Erythroblast (primary cell): ENCODE data around the gene ARL5B.

ENCODE experiments used
- DNase-seq, 2 experiments: peaks; one replicate each; lab custom pipeline; 2025; lab: John Stamatoyannopoulos, UW
- GATA1 ChIP-seq: IDR thresholded peaks from 2 replicates; pipeline ENCODE4 v1.6.1; 2011; ENCODE audit warnings: low read depth, mild to moderate bottlenecking, control low read depth, low read length, moderate library complexity
- POLR2A ChIP-seq: IDR thresholded peaks from 2 replicates; pipeline ENCODE4 v1.6.1; 2011; ENCODE audit warnings: mild to moderate bottlenecking, low read length

The ARL5B gene

GRCh38 chr10:18713077-18713476 lies 53.8 kb downstream of the ARL5B start:
- no peak for TF ChIP-seq GATA1
- TF ChIP-seq POLR2A = no peak
- DNase-seq = no peak

GRCh38 chr10:18718991-18719390 lies 59.8 kb downstream of the ARL5B start:
- TF ChIP-seq POLR2A = no peak
- no peak for TF ChIP-seq GATA1
- no peak for DNase-seq

GRCh38 chr10:18719811-18720210 lies 60.6 kb downstream of the ARL5B start:
- DNase-seq = no peak
- TF ChIP-seq GATA1 = no peak
- no peak for TF ChIP-seq POLR2A

- DNase-seq = no peak
- TF ChIP-seq GATA1 (no peak), POLR2A (no peak)
These were observed 61.8 kb downstream of the ARL5B start for GRCh38 chr10:18721067-18721466.

DNA sequence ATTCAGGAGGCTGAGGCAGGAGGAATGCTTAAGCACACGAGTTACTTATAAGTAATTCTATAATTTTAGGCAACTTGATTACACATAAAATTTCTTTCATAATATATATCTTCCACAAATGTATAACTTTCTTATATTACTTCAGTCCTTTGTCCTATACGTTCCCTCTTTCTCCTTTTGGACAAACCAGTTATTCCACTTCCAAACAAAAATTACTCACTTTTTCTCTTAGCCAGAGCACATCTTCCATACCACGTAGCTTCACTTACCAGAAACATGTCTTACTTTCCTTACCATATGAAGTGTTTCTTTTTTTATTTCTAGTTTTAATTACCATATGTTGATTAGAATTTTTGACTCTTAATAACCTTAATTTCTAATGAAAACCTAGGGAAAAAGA lies 64.6 kb downstream of the ARL5B start:
- no peak for DNase-seq
- TF ChIP-seq GATA1 (no peak), POLR2A (no peak)
